NT2/D1 (cell line): ENCODE data around the gene GKN1.

Source experiments
- SUZ12 ChIP-seq: IDR thresholded peaks from 2 replicates; pipeline ENCODE4 v1.6.1; 2011; ENCODE audit not compliant: insufficient read length, insufficient read depth; ENCODE audit errors: extremely low read depth
- YY1 ChIP-seq: IDR thresholded peaks from 2 replicates; pipeline ENCODE4 v1.6.1; 2011; ENCODE audit not compliant: insufficient read length, insufficient read depth
- ZNF274 ChIP-seq: IDR thresholded peaks from 2 replicates; pipeline ENCODE4 v1.6.1; 2011; ENCODE audit warnings: mild to moderate bottlenecking, low read depth, low read length

DNA sequence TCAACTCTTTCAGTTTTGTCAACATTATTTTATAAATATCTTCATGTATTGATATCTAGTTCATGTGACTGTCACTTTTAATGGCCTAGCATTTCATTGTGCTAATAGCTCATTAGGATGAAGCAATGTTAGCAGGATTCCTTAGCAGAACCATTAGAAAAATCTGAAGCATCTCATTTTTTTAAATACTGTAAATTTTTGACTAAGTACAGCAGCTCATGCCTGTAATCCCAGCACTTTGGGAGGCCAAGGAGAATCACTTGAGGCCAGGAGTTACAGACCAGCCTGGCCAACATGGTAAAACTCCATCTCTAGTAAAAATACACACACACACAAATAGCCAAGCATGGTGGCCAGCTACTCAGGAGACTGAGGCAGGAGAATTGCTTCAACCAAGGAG lies 23.0 kb downstream of the GKN1 start:
- TF ChIP-seq YY1 (no peak), ZNF274 (no peak), SUZ12 (no peak)
